GM18868 (cell line): ENCODE measurements around the gene STK11.

Source experiments
- ATAC-seq: cut with Tn5 transposase; IDR thresholded peaks from one replicate; pipeline ENCODE4 v1.9.1; 2021; ENCODE audit warnings: mild to moderate bottlenecking, moderate library complexity; ENCODE audit not compliant: unreplicated experiment

The STK11 gene

DNA sequence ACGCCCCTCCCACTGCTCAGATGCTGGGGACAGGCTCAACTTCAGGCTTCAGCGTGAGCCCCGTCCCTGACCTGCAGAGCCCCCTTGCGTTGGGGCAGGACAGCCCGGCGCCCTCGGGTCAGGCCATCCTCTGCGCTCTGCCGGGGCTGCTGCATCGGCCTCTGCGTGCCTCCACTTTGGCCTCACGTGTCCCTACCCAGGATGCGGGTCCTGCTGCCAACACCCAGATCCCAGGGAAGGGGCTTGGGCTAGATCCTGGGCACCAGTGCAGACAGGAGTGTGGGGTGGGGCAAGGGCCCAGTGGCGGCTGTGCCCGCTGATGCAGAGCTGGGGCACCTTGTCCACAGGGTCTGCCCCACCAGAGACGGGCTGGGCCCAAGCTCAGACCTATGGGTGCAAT lies 19.3 kb downstream of the STK11 start:
- ATAC-seq = no peak

DNA sequence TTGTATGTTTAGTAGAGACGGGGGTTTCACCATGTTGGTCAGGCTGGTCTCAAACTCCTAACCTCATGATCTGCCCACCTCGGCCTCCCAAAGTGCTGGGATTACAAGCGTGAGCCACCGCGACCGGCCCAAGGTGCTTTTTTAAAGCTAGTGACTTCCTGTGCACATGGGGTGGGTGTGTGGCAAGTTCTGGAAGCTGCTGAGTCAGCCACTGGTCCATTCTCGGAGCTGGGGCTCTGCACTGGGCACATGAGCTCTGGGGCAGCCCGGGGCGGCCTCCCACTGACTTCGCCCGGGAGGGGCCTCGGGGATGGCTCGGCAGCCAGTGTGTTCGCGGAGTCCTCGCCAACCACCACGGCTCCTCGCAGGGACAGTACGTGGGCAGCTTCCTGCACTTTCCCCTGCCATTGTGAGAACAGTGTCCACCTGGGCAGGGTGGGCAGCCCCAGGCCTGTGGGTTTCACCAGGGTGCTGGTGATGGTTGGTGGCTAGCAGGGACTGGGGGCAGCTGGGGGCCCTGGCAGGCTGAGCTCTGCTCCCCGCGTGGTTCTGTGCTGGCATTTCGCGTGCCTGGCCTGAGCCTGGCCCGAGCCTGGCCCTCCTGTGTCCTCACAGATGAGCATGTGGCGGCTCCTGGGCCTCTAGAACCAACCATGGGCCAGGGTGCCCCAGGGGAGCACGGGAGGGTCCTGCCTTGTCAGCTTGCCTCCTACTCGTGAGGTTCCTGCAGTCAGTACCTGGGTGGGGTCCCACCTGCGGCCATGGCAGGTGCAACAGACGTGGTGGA lies 20.1 kb downstream of the STK11 start:
- no peak for ATAC-seq

DNA sequence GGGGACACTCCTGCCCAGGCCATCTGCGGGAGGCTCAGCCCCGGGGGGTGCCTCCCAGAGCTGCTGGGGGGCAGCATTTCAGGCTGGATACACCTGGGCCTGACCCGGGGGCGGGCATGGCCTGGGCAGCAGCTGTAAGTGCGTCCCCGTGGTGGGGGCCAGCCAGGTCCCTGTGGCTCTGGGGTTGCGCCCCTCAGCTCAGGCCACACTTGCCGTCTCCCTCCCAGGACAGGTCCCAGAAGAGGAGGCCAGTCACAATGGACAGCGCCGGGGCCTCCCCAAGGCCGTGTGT lies 20.6 kb downstream of the STK11 start:
- ATAC-seq = no peak

DNA sequence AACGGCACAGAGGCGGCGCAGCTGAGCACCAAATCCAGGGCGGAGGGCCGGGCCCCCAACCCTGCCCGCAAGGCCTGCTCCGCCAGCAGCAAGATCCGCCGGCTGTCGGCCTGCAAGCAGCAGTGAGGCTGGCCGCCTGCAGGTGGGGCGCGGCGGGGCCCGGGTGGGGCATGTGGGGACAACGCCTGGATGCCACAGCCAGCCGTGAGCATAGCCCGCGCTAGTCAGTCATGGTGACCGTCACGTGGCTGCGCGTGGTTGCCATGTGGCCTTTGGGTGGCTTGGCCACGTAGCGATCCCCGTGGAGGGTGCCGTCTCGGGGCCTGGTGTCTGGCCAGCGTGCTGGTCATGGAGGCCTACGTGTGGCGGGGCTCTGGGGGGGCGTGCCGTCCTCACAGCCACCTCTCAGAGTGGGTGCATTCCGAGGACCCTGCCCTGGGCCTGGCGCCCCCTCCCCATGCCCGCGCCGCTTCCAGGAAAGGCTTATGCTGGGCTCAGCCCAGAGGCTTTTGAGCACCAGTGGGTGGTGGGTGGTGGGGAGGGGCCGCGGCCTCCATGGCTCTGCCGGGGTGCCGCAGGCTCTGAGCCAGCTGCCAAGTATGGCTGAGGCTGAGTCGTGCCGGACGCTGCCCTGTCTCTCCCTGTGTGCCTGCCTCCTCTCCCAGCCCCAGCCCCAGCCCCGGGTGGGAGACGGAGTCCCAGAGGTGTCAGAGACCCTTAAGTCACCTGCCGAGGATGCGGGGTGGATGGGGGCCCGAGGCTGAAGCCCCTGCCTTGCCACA lies 21.1 kb downstream of the STK11 start:
- no peak for ATAC-seq

DNA sequence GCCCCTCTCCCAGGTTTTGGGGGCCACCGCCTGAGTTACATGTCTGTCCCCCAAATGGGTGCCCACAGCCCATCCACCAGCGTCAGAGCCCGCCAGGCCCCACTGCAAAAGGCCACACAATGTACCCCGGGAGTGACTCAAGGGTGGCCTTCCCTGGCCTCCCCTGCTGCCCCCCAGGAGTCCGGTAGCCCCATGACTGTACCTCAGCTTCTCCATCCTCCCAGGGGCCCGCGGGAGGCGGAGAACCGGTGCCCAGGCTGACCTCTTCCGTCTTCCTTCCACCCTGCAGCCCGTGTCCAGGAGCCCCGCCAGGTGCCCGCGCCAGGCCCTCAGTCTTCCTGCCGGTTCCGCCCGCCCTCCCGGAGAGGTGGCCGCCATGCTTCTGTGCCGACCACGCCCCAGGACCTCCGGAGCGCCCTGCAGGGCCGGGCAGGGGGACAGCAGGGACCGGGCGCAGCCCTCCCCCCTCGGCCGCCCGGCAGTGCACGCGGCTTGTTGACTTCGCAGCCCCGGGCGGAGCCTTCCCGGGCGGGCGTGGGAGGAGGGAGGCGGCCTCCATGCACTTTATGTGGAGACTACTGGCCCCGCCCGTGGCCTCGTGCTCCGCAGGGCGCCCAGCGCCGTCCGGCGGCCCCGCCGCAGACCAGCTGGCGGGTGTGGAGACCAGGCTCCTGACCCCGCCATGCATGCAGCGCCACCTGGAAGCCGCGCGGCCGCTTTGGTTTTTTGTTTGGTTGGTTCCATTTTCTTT lies 21.9 kb downstream of the STK11 start:
- ATAC-seq = no peak

DNA sequence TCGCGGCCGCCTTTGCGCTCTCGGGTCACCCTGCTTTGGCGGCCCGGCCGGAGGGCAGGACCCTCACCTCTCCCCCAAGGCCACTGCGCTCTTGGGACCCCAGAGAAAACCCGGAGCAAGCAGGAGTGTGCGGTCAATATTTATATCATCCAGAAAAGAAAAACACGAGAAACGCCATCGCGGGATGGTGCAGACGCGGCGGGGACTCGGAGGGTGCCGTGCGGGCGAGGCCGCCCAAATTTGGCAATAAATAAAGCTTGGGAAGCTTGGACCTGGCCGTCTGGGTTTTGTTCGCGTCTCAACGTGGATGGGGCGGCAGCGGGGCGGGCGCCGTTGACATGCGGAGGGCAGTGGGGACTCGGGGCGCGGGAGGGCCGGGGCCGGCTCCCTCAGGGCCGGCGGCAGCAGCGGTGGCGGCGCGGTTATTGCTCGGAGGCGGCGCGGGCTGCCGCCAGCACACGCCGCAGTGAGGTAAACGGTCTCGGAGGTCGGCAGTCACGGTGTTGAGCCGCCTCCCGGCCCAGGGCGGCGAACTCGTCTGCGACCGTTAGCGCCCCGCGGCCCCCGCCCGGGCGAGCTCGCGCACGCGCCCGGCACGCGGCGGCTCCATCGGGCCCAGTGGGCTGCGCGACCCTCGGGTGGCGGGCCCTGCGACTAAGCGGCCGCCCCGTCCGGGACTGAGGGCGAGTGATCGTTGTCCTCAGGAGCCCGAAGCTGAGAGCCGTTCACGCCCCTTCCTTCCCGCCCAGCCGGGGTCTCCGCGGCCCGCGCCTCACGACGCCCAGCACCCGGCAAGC lies 22.8 kb downstream of the STK11 start:
- ATAC-seq = no peak

DNA sequence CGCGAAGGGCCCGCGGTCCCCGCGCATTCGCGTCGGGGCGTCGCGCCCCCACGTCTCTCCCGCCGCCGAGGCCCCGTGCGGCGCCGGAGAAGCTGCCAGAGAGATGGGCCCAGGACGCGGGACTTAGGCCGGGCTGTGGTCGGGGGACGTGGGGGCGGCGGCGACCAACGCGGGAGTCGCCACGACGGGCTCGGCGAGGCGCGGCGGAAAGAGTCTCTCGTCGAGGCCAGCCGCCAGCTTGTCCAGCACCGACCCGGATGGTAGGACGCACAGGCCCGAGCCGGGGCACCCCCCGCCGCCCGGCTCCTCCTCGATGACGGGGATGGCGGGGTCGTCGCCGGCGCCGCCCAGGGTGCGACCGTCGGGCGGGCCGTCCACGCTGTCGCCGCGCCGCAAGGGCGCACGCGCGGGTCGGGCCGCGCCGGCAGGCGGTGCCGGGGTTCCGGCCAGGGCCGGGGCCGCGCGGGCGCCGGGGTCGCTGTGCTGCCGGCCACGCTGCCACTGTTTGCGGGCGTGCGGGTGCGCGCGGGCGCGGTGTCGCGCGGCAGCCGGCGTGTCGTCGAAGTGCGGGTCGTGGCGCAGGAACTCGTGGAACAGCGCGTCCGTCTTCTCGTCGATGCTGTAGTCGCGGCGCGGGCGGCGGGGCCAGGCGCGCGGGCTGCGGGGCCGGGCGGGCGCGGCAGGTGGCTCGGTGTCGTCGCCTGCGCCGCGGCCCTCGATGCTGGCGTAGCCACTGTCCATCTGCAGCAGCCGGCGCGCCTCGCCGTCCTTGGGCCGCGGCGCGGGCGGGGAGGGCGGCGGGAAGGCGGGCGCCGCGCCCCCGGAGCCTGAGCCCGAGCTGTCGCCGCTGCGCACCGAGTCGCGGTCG lies 23.7 kb downstream of the STK11 start:
- no peak for ATAC-seq

DNA sequence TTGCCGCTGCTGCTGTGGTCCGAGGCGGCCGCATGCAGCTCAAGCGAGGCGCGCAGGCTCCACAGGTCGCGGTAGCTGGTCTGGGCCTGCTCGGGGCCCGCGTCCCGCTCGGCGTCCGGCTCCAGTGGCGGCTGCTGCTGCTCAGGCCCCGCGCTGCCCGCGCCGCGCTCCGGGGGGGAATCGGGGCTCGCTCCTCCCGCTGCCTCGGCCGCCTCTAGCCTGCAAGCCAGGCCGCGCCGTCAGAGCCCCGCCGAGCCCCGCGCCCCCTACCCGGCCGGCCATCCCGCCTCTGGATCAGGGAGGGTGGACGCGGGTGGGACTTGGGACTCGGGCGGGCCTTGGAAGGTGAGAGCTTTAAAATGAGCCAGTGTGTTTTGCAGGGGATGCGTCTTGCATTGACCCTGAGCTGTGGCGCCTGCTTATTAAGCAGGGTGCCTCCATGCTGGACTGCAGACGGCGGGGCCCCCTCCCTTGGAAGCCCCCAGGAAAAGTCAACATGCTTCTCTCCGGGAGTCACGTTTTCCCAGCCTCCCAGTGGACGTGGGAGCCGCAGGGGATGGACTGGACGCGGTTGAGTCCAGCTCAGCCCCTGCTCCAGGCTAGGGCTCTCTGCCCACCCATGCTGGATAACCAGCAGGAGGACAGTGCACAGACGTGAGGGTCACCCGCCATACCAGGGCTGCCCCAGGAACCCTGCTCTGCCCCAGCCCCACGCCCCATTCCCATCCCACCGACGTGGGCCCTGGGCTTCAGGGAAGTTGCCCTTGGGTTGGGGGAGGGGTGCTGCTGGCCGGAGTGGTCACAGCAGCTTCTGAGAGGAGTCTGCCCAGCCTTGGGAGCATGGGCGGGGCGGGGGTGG lies 24.6 kb downstream of the STK11 start:
- no peak for ATAC-seq

DNA sequence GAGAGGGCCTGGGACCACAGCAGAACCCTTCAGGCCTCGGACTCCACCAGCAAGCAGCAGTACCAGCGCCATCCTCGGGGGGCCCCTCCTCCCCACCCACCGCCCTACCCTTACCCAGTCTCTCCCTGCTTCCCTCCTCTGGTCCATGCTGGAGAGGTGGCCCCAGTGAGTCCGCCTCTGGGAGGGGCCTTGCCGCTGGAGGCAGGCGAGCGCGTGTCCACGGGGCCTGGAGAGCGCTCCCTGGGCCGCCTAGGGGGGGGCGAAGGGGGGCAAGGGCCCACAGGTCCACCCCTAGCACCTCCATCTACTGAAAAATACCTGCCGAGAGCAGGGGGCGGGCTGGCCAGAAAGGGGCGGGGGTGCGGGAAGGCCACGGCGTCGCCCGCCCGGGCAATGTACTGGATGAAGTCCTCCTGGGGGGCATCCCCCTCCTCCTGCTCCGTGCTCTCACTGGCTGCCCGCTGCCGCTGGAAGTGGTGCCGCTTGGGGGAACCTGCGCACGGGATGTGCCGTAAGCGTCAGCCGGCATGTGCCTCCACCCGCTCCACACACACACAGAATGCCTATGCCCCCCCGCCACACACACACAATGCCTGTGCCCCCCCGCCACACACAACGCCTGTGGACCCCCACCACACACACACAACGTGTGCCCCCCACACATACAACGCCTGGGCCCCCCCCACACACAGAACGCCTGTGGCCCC lies 25.4 kb downstream of the STK11 start:
- ATAC-seq = no peak

DNA sequence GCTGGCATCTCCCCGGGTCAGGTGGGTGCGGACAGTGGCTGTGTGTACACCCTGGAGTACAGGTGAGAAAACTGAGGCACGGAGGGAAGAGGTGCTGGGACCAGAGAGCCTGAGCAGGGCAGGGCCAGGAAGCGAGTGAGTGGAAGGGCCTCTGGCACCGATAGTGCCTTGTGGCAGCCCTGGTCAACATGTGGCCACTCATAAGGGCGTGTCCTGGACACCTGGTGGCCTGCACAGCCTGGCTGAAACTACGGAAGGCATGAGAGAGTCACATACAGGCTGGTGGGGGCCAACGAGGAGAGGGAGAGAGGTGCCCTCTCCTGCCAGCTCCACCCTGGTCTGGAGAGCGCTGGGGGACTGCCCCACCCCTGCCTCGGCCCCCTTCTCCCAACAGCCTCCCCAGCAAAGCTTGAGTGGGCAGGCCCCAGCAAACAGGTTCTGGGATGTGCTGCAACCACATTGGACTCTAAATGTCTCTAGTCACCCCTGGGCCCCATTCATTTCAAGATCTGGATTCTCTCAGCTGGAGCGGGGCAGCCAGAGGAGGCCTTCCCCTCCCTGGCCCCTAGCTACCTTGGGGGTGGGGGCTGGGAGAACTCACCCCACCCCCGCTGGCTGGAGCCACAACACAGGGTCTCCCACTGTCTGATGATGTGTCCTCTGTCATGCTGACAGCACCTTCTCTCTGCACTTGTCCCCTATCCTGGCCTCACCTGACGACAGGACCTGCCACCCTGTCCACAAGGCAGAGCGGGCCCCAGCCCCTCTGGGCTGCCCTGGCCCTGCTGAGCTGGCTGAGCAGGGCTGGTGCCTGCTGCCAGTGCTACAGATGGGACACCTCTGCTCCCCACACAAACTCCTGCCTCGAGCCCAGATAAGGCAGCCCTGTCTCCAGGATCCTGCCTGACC lies 26.4 kb downstream of the STK11 start:
- no peak for ATAC-seq

DNA sequence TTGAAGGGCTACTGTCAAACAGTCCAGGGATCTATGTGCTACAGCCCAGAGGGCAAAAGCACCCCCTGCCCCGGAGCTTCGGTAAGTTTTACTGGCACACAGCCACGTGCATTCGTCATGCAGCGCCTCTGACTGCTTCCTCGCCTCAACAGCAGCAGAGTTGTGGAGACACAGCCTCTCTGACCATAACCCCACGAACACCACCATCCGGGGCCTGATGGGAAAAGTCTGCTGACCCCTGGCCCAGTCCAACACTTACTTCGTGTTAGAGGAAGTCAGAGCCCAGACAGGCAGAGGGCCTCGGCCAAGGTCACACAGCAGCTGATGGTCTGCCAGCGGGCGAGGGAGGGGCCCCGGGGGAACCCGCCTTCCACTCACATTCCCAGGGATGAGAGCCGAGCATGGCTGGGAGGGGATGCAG lies 27.1 kb downstream of the STK11 start:
- ATAC-seq = no peak

DNA sequence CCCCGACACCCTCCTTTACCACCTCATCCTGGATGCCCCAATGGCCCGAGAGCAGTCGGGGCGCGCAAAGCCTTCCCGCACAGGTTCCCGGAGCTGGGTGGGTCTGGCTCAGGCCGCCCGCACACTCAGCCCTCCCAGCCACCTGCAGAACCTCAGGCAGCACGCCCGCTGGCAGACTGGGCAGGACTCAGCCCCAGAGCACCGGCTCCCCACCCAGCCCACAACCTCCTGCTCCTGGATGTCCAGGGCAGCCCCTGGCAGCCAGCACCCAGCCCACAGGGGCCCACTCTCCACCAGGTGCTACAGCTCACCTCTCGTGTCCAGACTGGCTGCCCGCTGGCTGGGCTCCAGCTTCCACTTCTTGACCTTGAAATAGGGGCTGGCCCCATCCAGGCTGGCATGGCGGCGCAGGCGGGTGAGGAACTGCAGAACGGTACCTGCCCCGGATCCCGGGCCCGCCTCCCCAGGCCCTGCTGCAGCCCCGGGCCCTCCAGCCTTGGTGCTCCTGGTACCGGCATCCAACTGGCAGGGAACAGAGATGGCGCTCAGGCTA lies 27.6 kb downstream of the STK11 start:
- ATAC-seq = no peak

DNA sequence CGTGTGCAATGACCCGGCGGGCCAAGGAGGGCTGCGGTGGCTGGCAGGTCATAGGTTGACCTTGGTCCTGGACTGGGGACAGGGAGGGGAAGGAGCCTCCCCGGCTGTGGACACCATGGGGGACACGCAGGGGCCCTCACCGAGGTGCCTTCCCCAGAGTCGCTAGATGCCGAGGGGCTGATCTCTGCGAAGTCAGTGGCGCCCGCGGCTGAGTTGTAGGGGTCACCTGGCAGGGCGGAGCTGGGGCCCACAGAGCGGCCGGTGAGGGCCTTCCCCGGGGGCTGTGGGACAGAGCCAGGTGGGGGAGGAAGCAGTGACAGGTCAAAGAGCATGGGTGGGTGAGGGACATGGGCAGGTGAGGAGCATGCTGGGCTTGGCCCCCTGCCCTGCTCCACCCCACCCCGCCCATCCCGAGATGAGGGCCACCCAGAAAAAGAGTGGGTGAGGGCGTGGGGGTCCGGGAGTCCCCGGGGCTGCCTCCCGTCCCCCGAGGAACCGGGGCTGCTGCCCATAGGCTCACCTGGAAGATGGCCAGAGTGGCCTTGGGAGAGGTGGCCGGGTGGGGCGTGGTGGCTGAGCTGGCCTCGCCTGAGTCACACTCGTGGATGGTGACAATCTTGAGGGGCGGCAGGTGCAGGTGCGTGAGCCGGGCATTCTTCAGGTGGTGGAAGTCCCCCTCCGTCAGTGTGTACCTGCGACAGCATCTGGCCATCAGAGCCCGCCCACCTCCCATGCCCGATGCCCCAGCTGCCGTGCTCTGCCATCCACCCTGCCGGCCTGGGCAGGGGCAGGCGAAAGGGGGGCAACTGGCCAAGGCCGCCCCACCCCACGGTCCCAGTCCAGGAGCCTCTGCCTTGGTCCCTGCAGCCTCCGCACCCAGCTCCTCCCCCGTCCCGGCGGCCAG lies 28.7 kb downstream of the STK11 start:
- ATAC-seq = no peak

DNA sequence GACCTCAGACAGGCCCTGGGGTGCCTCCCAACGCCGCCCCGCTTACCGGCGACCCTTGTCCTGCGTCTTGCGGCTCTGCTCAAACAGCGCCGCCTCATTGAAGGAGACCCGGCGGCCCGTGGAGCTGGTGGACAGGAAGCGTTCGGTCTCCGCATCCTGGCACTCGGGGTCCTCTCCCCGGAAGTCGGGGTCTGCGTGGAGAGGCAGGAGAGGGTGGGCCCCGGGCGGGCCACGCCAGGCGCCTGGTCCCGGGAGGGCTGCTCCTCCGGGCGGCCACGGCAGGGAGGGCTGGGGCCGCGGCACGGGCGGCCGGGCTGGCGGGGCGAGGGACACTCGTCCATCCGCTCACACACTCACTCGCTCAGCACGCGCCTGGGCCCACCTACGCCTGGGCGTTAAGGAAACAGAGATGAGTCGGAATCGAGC lies 29.4 kb downstream of the STK11 start:
- ATAC-seq = no peak

DNA sequence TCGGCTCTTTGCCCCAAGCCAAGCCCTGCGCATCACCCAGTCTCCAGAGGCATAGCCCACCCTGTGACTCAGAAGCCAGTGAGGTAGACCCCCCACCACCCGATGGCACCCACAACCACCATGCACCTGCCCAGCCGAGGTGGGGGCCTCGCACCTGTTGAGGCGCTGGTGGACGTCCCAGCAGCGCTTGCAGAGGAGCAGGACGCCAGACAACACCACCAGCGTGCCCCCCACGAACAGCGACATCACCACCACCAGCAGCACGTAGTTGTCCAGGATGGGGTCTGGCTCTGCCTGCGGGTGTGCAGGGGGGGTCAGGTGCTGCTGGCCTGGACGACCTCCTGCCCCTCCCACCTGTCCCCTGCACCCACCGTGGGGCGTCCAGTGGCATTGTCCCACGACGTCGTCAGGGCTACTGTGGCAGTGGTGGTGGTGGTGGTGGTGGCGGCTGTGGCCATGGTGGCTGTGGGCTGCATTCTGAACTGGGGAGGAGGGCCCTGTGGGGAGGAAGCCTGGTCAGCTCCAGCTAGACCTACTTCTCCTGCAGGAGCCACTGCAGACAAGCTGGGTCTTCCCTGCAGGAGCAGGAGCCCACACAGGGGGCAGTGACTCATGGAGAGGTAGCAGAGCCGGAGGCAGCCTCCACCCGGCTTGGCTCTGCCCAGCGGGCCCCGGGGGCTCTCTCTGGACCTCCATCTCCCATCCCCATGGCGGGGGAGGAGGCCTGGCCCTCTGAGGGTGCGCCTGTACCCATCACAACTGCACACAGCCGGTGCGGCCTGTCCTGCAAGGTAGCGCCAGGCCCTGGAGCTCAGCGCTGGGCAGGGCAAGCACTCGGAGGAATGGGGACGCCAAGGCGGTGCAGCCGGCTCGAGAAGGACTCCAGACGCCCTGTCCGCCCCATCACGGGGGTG lies 30.3 kb downstream of the STK11 start:
- no peak for ATAC-seq
